Measurements from ENCODE around the gene CNTN4.

CNTN4 gene

DNA sequence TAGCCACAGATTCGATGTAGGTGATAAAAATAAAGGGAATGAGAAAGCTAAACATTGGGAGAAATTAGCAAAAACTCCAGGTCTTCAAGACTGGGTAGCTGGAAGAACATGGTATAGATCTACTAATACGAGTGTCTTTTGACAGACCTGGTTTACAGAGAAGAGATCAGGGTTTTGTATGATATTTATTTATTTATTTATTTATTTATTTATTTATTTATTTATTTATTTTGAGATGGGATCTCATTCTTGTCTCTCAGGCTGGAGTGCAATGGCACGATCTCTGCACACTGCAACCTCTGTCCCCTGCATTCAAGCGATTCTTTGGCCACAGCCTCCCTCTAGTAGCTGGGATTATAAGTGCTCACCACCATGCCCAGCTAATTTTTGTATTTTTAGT is 448.4 kb downstream of the CNTN4 start:
- Histone ChIP-seq H3K9me3 (ENCODE audit: control insufficient read depth, insufficient read depth, low read length) (no peaks in the 10 kb centered on the region), H3K9ac (ENCODE audit: low read depth, low read length) (no peak overlapping the region), H3K4me1 (ENCODE audit: insufficient read depth, low read length) (no peaks in the 10 kb centered on the region), H3K36me3 (ENCODE audit: insufficient read depth, low read length) (no peaks in the 10 kb centered on the region)

DNA sequence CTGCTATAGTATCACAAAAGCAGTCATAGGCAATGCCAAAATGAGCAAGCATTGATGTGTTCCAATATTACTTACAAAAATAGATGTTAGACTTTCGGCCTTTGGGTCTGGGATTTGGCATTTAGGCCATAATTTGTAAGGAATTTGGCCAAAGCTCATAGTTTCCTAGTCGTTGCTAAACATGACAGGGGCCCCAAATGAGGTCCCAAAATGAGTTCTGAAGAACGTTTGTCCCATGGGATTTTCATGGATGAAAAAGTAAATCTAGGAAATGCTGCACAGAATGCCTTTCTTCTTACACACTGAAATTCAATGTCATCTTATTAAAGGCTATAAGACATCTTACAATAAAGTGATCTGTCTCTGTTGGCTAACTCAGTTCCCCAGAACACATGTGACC is 456.0 kb downstream of the CNTN4 start:
- H3K36me3 ChIP-seq (ENCODE audit: insufficient read depth, low read length): no peaks in the 10 kb centered on the region
- no peaks in the 10 kb centered on the region for H3K9me3 ChIP-seq (ENCODE audit: control insufficient read depth, insufficient read depth, low read length)
- no peak overlapping the region for H3K9ac ChIP-seq (ENCODE audit: low read depth, low read length)
- H3K4me1 ChIP-seq (ENCODE audit: insufficient read depth, low read length): no peaks in the 10 kb centered on the region

DNA sequence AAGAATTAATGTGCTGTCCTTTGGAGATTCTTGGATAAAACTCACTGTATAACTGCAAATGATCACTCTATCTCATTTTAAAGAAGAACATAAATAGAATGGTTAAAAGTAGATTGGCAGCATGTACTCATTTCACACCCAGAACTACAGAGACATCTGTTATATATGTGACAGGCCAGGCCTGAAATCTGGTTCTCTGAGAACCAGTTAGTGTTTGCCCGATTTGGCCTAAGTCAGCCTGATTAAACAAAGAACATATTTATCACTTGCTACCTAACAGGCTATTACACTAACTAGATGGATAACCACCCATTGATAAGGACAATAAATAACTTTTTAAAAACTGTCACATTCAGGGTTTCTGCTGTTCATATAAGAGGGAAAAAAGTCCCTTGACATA is 460.1 kb downstream of the CNTN4 start:
- Histone ChIP-seq H3K9ac (ENCODE audit: low read depth, low read length) (no peak overlapping the region), H3K4me1 (ENCODE audit: insufficient read depth, low read length) (no peaks in the 10 kb centered on the region), H3K36me3 (ENCODE audit: insufficient read depth, low read length) (no peaks in the 10 kb centered on the region), H3K9me3 (ENCODE audit: control insufficient read depth, insufficient read depth, low read length) (no peaks in the 10 kb centered on the region)

DNA sequence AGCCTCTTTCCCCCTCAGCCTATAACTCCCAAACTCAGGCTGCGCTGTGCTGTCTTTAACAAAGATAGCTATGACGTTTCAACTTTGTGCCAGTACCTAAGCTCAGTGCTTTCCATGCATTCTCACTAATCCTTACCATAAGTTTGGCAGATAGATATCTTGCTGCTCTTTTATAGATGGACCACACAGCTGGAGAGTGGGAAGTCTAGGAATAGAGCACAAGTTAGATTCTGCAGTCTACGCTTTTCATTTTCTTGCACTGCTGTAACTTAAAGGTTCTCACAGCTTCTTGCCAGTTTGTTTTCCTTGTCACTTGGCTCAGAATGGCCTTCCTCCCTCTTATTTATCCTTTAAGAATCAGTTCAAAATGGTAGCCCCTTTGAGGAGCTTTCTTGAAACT is 468.8 kb downstream of the CNTN4 start:
- no peaks in the 10 kb centered on the region for H3K9me3 ChIP-seq (ENCODE audit: control insufficient read depth, insufficient read depth, low read length)
- no peak overlapping the region for H3K9ac ChIP-seq (ENCODE audit: low read depth, low read length)
- H3K36me3 ChIP-seq (ENCODE audit: insufficient read depth, low read length): no peaks in the 10 kb centered on the region
- no peaks in the 10 kb centered on the region for H3K4me1 ChIP-seq (ENCODE audit: insufficient read depth, low read length)

DNA sequence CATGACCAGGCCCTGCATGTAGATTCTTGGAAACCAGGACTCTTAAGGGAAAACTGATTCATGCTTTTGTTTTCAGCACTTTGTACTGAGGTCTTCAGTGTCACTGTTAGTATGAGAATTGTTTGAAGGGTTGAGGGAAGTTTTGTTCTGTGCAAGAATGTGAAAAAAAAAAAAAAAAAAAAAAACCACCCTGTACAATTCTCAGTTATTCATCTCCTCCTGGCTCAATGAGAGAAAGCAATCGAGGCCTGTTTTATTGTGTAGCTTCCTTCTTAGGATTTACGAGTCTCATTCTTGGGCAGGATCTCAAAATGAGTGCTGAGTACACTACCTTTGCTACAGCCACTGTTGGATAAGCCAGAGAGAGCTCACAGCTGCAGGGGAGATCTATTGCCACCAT is 469.5 kb downstream of the CNTN4 start:
- Histone ChIP-seq H3K36me3 (ENCODE audit: insufficient read depth, low read length) (no peaks in the 10 kb centered on the region), H3K9ac (ENCODE audit: low read depth, low read length) (no peak overlapping the region), H3K9me3 (ENCODE audit: control insufficient read depth, insufficient read depth, low read length) (no peaks in the 10 kb centered on the region), H3K4me1 (ENCODE audit: insufficient read depth, low read length) (no peaks in the 10 kb centered on the region)

DNA sequence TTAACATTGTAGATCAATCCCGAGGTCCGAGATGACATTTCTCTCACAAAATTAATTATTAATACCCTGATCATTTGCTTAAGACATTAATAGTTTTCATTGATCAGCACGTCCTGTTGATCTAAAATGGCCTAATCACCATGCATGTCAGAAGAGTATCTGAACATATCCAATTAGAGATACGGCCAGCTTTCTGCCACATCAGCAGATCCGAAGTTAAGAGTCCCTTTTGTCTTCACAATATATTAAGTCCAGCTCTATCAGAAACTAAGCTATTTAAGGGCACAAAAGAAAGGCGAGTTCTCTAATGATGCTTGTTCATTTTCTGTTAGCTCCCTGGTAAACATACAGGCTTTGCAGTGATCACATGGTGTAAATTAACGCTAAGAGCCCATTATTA is 470.3 kb downstream of the CNTN4 start:
- Histone ChIP-seq H3K4me1 (ENCODE audit: insufficient read depth, low read length) (no peaks in the 10 kb centered on the region), H3K9ac (ENCODE audit: low read depth, low read length) (no peak overlapping the region), H3K9me3 (ENCODE audit: control insufficient read depth, insufficient read depth, low read length) (no peaks in the 10 kb centered on the region), H3K36me3 (ENCODE audit: insufficient read depth, low read length) (no peaks in the 10 kb centered on the region)

DNA sequence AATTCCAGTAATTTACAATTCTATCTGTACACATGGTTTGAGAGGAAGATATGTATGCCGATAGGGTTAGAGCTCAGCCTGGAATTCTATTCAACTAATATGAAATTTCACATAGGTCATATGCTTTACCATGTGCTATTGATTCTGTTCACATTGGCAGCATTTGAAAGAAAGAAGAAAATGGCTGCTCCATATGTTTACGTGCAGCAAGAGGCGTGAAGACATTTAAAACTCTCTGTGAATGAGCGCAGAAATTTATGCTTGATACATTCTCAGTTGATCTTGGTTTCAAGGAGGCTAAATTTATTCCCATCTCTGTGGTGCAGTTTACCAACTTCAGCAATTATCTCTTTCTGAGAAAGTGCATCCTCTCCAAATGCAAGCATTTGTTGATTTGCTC is 478.9 kb downstream of the CNTN4 start:
- Histone ChIP-seq H3K36me3 (ENCODE audit: insufficient read depth, low read length) (no peaks in the 10 kb centered on the region), H3K9me3 (ENCODE audit: control insufficient read depth, insufficient read depth, low read length) (no peaks in the 10 kb centered on the region), H3K4me1 (ENCODE audit: insufficient read depth, low read length) (no peaks in the 10 kb centered on the region), H3K9ac (ENCODE audit: low read depth, low read length) (no peak overlapping the region)

DNA sequence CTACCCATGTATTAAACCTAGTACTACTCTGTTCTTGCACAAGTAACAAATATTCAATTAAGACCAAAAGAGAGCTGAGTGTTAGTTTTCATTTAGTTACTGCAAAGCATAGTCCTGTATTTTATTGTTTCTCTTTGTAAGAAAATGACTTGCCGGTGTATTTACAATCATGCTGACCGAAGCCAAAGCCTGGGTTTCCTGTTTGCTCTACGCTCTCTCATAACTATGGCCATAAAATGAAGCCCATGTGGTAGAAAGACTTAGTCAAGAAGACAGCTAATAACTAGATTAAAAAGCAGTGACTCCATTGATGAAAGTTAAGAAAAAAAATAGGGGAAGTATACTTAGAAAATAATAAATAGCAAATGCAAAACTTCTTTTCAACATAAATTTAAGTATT is 479.9 kb downstream of the CNTN4 start:
- H3K9me3 ChIP-seq (ENCODE audit: control insufficient read depth, insufficient read depth, low read length): no peaks in the 10 kb centered on the region
- no peak overlapping the region for H3K9ac ChIP-seq (ENCODE audit: low read depth, low read length)
- no peaks in the 10 kb centered on the region for H3K36me3 ChIP-seq (ENCODE audit: insufficient read depth, low read length)
- no peaks in the 10 kb centered on the region for H3K4me1 ChIP-seq (ENCODE audit: insufficient read depth, low read length)

DNA sequence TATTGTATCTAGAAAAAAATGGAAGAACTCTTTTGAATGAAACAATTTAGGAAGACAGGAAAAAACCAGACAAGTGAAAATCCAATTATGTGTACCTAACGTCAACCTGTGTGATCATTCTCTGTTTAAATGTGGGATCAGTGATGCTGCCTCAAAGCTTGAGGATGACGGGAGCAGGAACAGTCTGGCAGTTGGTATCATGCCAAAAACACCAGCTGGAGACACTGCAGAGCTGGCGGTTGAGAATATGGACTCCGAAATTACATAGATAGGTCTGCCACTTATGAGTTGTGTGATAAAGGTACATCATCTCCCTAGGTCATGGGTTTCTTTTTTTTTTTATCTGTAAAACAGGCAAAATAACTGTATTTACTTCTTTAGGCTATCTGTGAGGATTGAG is 480.5 kb downstream of the CNTN4 start:
- H3K4me1 ChIP-seq (ENCODE audit: insufficient read depth, low read length): no peaks in the 10 kb centered on the region
- no peaks in the 10 kb centered on the region for H3K9me3 ChIP-seq (ENCODE audit: control insufficient read depth, insufficient read depth, low read length)
- H3K36me3 ChIP-seq (ENCODE audit: insufficient read depth, low read length): no peaks in the 10 kb centered on the region
- H3K9ac ChIP-seq (ENCODE audit: low read depth, low read length): no peak overlapping the region

DNA sequence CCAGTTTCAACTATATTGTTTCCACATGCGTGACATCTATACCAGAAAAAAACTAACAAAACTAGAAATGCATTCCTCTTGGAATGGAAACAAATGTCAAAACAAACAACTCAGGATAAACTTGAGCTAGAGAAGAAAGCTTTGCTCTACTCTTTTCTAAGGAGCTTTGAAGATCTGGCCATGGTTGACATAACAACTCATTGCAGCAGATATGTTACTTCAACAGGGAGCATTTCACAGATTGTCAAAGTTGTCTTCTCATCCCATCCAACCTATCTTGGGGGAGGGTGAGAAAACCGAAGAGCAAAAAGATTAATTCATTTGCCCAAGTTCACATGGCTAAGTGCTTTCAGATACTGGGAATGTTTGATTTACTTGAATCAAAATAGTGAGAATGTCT is 484.4 kb downstream of the CNTN4 start:
- Histone ChIP-seq H3K4me1 (ENCODE audit: insufficient read depth, low read length) (no peaks in the 10 kb centered on the region), H3K36me3 (ENCODE audit: insufficient read depth, low read length) (no peaks in the 10 kb centered on the region), H3K9me3 (ENCODE audit: control insufficient read depth, insufficient read depth, low read length) (no peaks in the 10 kb centered on the region), H3K9ac (ENCODE audit: low read depth, low read length) (no peak overlapping the region)

DNA sequence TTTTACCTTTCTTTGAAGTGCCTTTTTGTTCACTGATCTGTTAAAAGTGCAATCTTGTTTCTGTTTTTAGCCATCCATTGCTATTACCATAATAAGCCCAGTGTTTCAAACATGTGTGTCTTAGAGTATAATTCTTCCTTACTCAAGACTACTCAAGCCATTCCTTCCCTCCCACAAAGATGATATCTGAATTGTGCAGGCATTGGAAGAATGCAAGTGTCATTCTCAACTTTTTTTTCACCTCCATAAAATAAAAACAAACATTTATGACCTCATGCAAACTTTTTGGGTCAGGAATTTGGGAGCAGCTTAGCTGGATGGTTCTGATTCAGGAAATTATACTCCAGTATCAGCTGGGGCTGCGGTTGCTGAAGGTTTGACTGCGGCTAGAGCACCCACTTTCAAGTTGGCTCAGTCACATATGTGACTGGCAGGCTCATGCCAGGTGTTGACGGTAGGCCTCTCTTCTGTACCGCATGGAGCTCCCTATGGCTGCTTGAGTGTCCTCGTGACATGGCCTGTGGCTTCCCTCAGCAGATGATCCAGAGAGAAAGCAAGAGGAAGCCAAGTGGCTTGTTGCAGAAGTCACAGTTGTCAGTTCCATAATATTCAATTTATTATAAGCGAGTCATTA is 490.8 kb downstream of the CNTN4 start:
- Histone ChIP-seq H3K9me3 (ENCODE audit: control insufficient read depth, insufficient read depth, low read length) (no peaks in the 10 kb centered on the region), H3K36me3 (ENCODE audit: insufficient read depth, low read length) (no peaks in the 10 kb centered on the region), H3K4me1 (ENCODE audit: insufficient read depth, low read length) (no peaks in the 10 kb centered on the region), H3K9ac (ENCODE audit: low read depth, low read length) (no peak overlapping the region)

DNA sequence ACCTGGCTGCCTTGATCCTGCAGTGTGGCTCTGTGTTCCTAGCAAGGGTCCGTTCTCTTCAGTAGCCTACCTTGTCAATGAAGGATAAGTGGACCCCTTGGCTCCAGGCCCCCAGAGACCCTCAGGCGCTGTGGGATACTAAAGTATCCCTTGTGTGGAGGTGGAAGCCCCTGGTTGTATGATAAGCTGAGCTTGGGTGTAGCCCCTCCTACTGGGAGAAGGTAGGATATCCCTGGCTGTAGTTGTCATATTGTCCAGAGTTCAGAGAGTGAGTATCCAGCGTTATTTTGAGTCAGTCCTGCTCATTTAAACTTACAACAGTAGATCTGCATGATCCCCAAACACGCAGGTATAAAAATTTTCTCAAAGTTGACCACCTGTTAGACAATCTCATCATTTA is 496.8 kb downstream of the CNTN4 start:
- no peaks in the 10 kb centered on the region for H3K4me1 ChIP-seq (ENCODE audit: insufficient read depth, low read length)
- H3K36me3 ChIP-seq (ENCODE audit: insufficient read depth, low read length): no peaks in the 10 kb centered on the region
- no peak overlapping the region for H3K9ac ChIP-seq (ENCODE audit: low read depth, low read length)
- no peaks in the 10 kb centered on the region for H3K9me3 ChIP-seq (ENCODE audit: control insufficient read depth, insufficient read depth, low read length)

DNA sequence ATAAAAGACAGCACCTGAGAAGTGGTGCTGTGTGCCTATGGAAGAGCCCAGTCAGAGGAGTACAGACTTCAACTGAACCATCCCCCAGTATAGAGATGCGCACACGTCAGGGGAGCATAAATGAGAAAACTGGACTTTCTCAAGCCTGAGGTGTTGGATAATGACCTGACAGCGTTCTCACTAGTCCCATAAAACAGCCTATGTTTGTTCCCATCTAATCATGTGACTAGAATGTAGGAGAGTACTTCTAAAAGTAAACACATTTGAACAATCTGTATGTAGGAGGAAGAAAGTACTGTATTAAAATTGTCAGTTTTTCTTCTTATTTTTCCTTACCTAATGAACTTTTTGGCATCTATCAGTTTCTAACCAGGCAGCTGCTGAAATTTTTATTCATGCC is 498.9 kb downstream of the CNTN4 start:
- Histone ChIP-seq H3K9ac (ENCODE audit: low read depth, low read length) (no peak overlapping the region), H3K4me1 (ENCODE audit: insufficient read depth, low read length) (no peaks in the 10 kb centered on the region), H3K36me3 (ENCODE audit: insufficient read depth, low read length) (no peaks in the 10 kb centered on the region), H3K9me3 (ENCODE audit: control insufficient read depth, insufficient read depth, low read length) (no peaks in the 10 kb centered on the region)

DNA sequence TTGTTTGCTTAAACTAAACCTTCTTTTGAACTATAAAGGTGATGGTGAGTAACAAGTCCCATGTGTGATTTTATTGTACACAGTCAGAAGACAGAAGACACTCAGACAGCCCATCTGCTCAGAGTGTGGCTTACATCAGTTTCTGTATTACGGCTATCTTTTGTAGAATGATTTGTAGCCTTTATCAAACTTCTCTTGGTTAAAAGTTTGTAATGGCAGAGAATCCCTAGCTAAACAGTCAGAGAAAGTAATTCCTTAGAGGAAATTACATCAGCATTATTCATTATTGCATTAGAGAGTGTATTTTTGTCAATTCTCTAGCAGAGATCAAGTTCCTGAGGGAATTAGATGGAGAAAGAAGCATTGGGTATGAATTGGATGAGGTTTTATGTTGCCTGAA is 500.8 kb downstream of the CNTN4 start:
- H3K9me3 ChIP-seq (ENCODE audit: control insufficient read depth, insufficient read depth, low read length): no peaks in the 10 kb centered on the region
- no peak overlapping the region for H3K9ac ChIP-seq (ENCODE audit: low read depth, low read length)
- no peaks in the 10 kb centered on the region for H3K36me3 ChIP-seq (ENCODE audit: insufficient read depth, low read length)
- no peaks in the 10 kb centered on the region for H3K4me1 ChIP-seq (ENCODE audit: insufficient read depth, low read length)

DNA sequence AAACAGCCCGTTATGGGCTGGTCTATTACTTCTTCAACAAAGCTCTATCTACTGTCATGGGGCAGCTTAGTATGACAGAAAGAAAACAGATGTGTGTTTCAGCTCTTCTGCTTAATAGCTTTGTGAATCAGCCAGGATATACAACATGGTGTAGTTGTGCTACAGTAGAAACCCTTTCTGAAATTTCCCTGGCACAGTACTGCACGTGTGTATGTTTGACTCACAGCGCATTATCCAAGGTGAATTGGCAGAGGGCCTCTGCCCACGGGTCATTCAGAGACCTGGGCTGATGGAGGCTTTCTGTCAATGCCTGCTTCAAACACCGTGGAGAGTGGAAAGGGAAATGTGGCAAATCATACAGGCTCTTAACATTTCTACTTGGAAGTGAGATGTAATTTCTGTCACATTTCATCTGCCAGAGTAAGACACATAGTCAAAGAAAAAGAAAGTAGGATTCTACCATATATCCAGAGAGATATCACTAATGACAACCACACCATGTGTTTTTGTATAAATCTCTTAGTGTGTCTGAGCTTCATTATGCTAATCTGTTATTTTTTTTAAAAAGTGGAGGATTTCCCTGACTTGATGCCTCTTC is 505.1 kb downstream of the CNTN4 start:
- Histone ChIP-seq H3K36me3 (ENCODE audit: insufficient read depth, low read length) (no peaks in the 10 kb centered on the region), H3K9ac (ENCODE audit: low read depth, low read length) (no peak overlapping the region), H3K9me3 (ENCODE audit: control insufficient read depth, insufficient read depth, low read length) (no peaks in the 10 kb centered on the region), H3K4me1 (ENCODE audit: insufficient read depth, low read length) (no peaks in the 10 kb centered on the region)

DNA sequence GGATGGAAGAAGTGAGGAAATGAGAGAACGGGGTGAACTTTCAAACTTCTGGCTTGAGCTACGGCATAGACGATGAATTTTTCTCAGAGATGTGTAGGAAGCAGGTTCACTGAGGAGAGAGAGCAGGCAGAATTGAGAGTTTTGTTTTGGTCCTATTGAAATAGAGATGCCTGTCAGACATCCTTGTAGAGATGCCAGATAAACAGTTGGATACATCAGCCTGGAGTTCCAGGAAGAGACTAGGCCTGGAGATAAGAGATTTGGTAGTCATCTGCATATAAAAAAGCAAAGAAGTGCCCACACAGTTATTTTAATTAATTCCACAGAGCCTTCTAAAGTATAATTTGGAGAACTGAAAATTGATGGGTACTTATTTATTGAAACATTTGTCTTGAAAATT is 515.9 kb downstream of the CNTN4 start:
- no peaks in the 10 kb centered on the region for H3K9me3 ChIP-seq (ENCODE audit: control insufficient read depth, insufficient read depth, low read length)

More for the DNA sequence above, 515.9 kb downstream of the CNTN4 start:
- Histone ChIP-seq H3K36me3 (ENCODE audit: insufficient read depth, low read length) (no peaks in the 10 kb centered on the region), H3K9ac (ENCODE audit: low read depth, low read length) (no peak overlapping the region), H3K4me1 (ENCODE audit: insufficient read depth, low read length) (no peaks in the 10 kb centered on the region; the same call in 1 of the 2 replicates)
